HepG2 (cell line): ENCODE measurements around the gene MIDN. TPM values are rescaled to one million over a fixed set of nuclear protein-coding genes. Genes with fewer than 3 reads are reported as not detected.
A peak's percentile ranks its signal among the peaks of the same experiment; 100 is the strongest.

Experiments
- ATAC-seq: fragments of 200-7000 bp; cut with Tn5 transposase; 3 replicates; pipeline ENCODE4 v1.9.1; 2020; ENCODE audit warnings: mild to moderate bottlenecking, moderate library complexity
- BruUV-seq: library from RNA; stranded (reverse); fragments of 400-500 nt; replicated peaks from 2 replicates; lab custom pipeline; 2021; lab: Mats Ljungman, UMichigan
- CTCF ChIA-PET: fragments of 300-600 bp; formaldehyde crosslinking; extraction: SDS; loops from one replicate; lab custom pipeline; 2021; ENCODE audit warnings: low total read pairs, inconsistent platforms, low intra/inter-chr PET ratio; lab: Yijun Ruan, JAX
- POLR2A ChIA-PET: fragments of 350-600 bp; sonication (Branson Sonifier 250); formaldehyde crosslinking; loops from one replicate; lab custom pipeline; 2020; ENCODE audit warnings: antibody characterized with exemption, inconsistent platforms; lab: Yijun Ruan, JAX
- DNase-seq: peaks from one replicate; pipeline ENCODE4 v3.0.0-alpha.2; 2015; ENCODE audit warnings: low spot score
- FAIRE-seq: peaks from 3 replicates; lab custom pipeline; 2011; peaks lifted over from hg19 to GRCh38; lab: Jason Lieb, UNC
- H2AFZ ChIP-seq: one replicate; pipeline ENCODE4 v1.6.1; 2011; ENCODE audit warnings: low read length, inconsistent platforms
- H3K27ac ChIP-seq: fragments of 300-600 bp; 3 replicates; pipeline ENCODE4 v1.8.0; 2011; ENCODE audit warnings: mixed run types, mild to moderate bottlenecking, mixed read lengths, low read length, inconsistent platforms; ENCODE audit not compliant: insufficient read depth; ENCODE audit errors: extremely low read length
- H3K27me3 ChIP-seq, 2 experiments: fragments of 200-600 bp in 1 of 2; 2 replicates in 1 of 2; 3 replicates in 1 of 2; pipeline versions ENCODE4 v1.6.0 to v1.8.0; 2011; ENCODE audit warnings: low read length in 2 of 2, mild to moderate bottlenecking in 2 of 2, moderate library complexity in 2 of 2, inconsistent platforms in 1 of 2; ENCODE audit not compliant: insufficient read depth in 2 of 2, control insufficient read depth in 1 of 2
- H3K36me3 ChIP-seq, 2 experiments: fragments of 200-600 bp in 1 of 2; replicated peaks in 1 of 2; 2 replicates in 1 of 2; 3 replicates in 1 of 2; pipeline versions ENCODE4 v1.5.1 to v1.8.0; 2011; ENCODE audit warnings: low read length in 2 of 2, inconsistent platforms in 1 of 2; ENCODE audit not compliant: insufficient read depth in 2 of 2, control insufficient read depth in 1 of 2
- H3K4me1 ChIP-seq: 2 replicates; pipeline ENCODE4 v1.5.1; 2012; ENCODE audit warnings: low read length, inconsistent platforms; ENCODE audit not compliant: insufficient read depth
- H3K4me2 ChIP-seq: 2 replicates; pipeline ENCODE4 v1.6.0; 2011; ENCODE audit warnings: low read depth, low read length, inconsistent platforms
- H3K4me3 ChIP-seq, 3 experiments: fragments of 200-600 bp in 1 of 3; sonication (generic), shearing (Covaris generic) in 1 of 3; replicated peaks in 1 of 3; 2 replicates each; pipeline ENCODE4 v1.5.1; 2011 to 2016; ENCODE audit warnings: low read length in 3 of 3, inconsistent platforms in 2 of 3, low read depth in 2 of 3, mild to moderate bottlenecking in 2 of 3, control low read depth in 1 of 3, mixed read lengths in 1 of 3; ENCODE audit not compliant: insufficient read depth in 1 of 3
- H3K79me2 ChIP-seq: one replicate; pipeline ENCODE4 v1.6.1; 2011; ENCODE audit warnings: low read length, inconsistent platforms; ENCODE audit not compliant: insufficient read depth
- H3K9ac ChIP-seq: 2 replicates; pipeline ENCODE4 v1.6.0; 2011; ENCODE audit warnings: mild to moderate bottlenecking, low read depth, low read length, inconsistent platforms; ENCODE audit not compliant: insufficient read depth
- H3K9me3 ChIP-seq: 2 replicates; pipeline ENCODE4 v1.5.1; 2012; ENCODE audit warnings: mild to moderate bottlenecking, low read length
- H4K20me1 ChIP-seq: 2 replicates; pipeline ENCODE4 v1.6.0; 2011; ENCODE audit warnings: inconsistent platforms, mild to moderate bottlenecking, low read length, moderate library complexity; ENCODE audit not compliant: insufficient read depth
- HDAC1 ChIP-seq: sonication (generic); formaldehyde crosslinking; IDR thresholded peaks from 2 replicates; pipeline ENCODE4 v1.5.1; 2020; ENCODE audit warnings: mild to moderate bottlenecking, missing genetic modification reagents
- HNRNPLL ChIP-seq: fragments of 200-400 bp; formaldehyde crosslinking; IDR thresholded peaks from 2 replicates; pipeline ENCODE4 v1.6.1; 2017; ENCODE audit warnings: mild to moderate bottlenecking, low read depth, low read length; ENCODE audit not compliant: poor library complexity, severe bottlenecking
- KDM5B ChIP-seq: sonication (generic); formaldehyde crosslinking; IDR thresholded peaks from 2 replicates; pipeline ENCODE4 v1.4.0; 2020; ENCODE audit warnings: missing genetic modification reagents, mild to moderate bottlenecking, borderline replicate concordance
- NR1H2 ChIP-seq: sonication (generic); formaldehyde crosslinking; IDR thresholded peaks from 2 replicates; pipeline ENCODE4 v1.8.1; 2022; ENCODE audit warnings: low read depth, missing genetic modification reagents, borderline replicate concordance
- POLR2G ChIP-seq: fragments of 200-400 bp; formaldehyde crosslinking; IDR thresholded peaks from 2 replicates; pipeline ENCODE4 v1.6.1; 2018; ENCODE audit warnings: mild to moderate bottlenecking, low read depth, low read length, moderate library complexity
- PTBP1 ChIP-seq: fragments of 200-400 bp; formaldehyde crosslinking; IDR thresholded peaks from 2 replicates; pipeline ENCODE4 v1.6.1; 2018; ENCODE audit warnings: low read length, low read depth; ENCODE audit not compliant: poor library complexity, severe bottlenecking
- RAD21 ChIP-seq: fragments of 450-650 bp; formaldehyde crosslinking; IDR thresholded peaks from 2 replicates; pipeline ENCODE4 v1.5.0; 2020; ENCODE audit warnings: mild to moderate bottlenecking
- SMAD3 ChIP-seq: sonication (generic); formaldehyde crosslinking; IDR thresholded peaks from 2 replicates; pipeline ENCODE4 v1.4.0; 2020; ENCODE audit warnings: missing genetic modification reagents
- SMC3 ChIP-seq: IDR thresholded peaks from 2 replicates; pipeline ENCODE4 v1.6.1; 2011; ENCODE audit warnings: low read length, improper control_type of control experiment
- ZBTB20 ChIP-seq: sonication (generic); formaldehyde crosslinking; IDR thresholded peaks from 2 replicates; pipeline ENCODE4 v1.8.1; 2023; ENCODE audit warnings: missing genetic modification reagents, low read depth, mild to moderate bottlenecking, borderline replicate concordance
- ZBTB21 ChIP-seq: sonication (generic); formaldehyde crosslinking; IDR thresholded peaks from 2 replicates; pipeline ENCODE4 v1.4.0; 2020; ENCODE audit warnings: missing genetic modification reagents
- ZFP41 ChIP-seq: sonication (generic); formaldehyde crosslinking; IDR thresholded peaks from 2 replicates; pipeline ENCODE4 v1.4.0; 2020; ENCODE audit warnings: mild to moderate bottlenecking, missing genetic modification reagents, borderline replicate concordance
- ZNF549 ChIP-seq: sonication (generic); formaldehyde crosslinking; IDR thresholded peaks from 2 replicates; pipeline ENCODE4 v1.5.0; 2020; ENCODE audit warnings: missing genetic modification reagents
- ZNF607 ChIP-seq: sonication (generic); formaldehyde crosslinking; IDR thresholded peaks from 2 replicates; pipeline ENCODE4 v1.5.1; 2020; ENCODE audit warnings: missing genetic modification reagents, mild to moderate bottlenecking, borderline replicate concordance
- WGBS: methylation state at CpG from one replicate; pipeline ENCODE4 v1.1.6; 2017; ENCODE audit warnings: low lambda C conversion rate; 5-methylcytosine and 5-hydroxymethylcytosine counted together
- in situ Hi-C: cut with HindIII; loops from 2 replicates; pipeline ENCODE4 v1.10.0; 2017; ENCODE audit warnings: low pct_unique_long_range_greater_than_20kb; ENCODE audit not compliant: extremely low pct_ligation_motif_present
- intact Hi-C: fragments of 100-400 bp; cut with micrococcal nuclease; formaldehyde crosslinking; loops from one replicate; pipeline ENCODE4 v1.10.0; 2022; ENCODE audit not compliant: unreplicated experiment
- polyA plus RNA-seq, 8 experiments: library from polyadenylated mRNA; depleted of rRNA in 3 of 8; stranded (reverse) in 7 of 8; unstranded in 1 of 8; fragments of >200 nt; fragmentation: Illumina TruSeq in 4 of 8; extraction: Trizol in 4 of 8; gene quantifications; 2 replicates each; pipeline versions ENCODE4 v1.2.1 to v1.2.3, GENCODE V29; 2011 to 2016; ENCODE audit warnings: low read depth in 4 of 8, missing spikeins in 1 of 8, mixed read lengths in 1 of 8; ENCODE audit not compliant: insufficient read depth in 1 of 8
- total RNA-seq, 5 experiments: library from RNA; depleted of rRNA; stranded (reverse); fragments of >200 nt; fragmentation: Illumina TruSeq; extraction: Trizol; gene quantifications; 2 replicates each; pipeline ENCODE4 v1.2.3, GENCODE V29; 2016; ENCODE audit warnings: low read depth in 1 of 5
- TF ChIP-seq, protein P1 (sequence below): sonication (generic); formaldehyde crosslinking; IDR thresholded peaks from 2 replicates; pipeline ENCODE4 v1.4.0; 2020; ENCODE audit warnings: missing genetic modification reagents

MIDN gene
- total and polyA plus RNA-seq, 2 of the 13 experiments (the other 11 are each of a cell fraction or from before 2014, with no cell fraction given): 8.4 to 18.0 TPM

DNA sequence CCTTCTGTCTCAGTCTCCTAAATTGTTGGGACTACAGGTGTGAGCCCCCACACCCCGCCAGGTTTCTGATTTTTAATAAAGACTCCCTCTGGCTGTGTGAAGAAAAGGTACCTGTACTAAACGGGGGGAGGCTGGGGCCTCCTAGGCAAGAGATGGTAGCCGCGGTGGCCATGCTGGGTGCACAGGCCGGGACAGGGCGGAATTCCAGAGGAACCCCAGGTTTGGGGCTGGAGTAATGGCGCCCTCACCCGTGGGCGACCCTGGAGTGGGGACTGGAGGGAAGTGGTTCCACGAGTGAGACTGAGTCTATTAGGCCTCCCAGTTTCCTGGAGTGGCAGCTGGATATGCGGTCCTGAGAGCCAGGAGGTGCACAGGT lies 9.0 kb upstream of the MIDN start:
- peak overlapping the region; percentile 81 for H3K4me2 ChIP-seq
- no peaks in the 10 kb centered on the region for H3K9me3 ChIP-seq
- WGBS: 77% methylated on average over 9 of the region's 11 CpGs
- intact Hi-C loops (no loop called here), in situ Hi-C loops (no loop called here)
- FAIRE-seq: no peak
- BruUV-seq: no TSS peak
- no peaks in the 10 kb centered on the region for H4K20me1 ChIP-seq
- H3K27me3 ChIP-seq: no peaks in the 10 kb centered on the region
- H3K4me1 ChIP-seq: peaks cover 45% of the 10 kb centered on the region
- peaks cover 22% of the 10 kb centered on the region for H3K79me2 ChIP-seq
- peak overlapping the region; percentile 21 for H3K27ac ChIP-seq
- H3K9ac ChIP-seq: peak overlapping the region; percentile 61; the same call in 1 of the 2 replicates
- peak overlapping the region in 1 of 3 experiments; percentile 66; a peak in 1 of 6 replicates for H3K4me3 ChIP-seq
- CTCF ChIA-PET: interaction anchor here (1.1 to 2.2 kb wide), 2 partner anchors 18 to 21 kb away, joined by 3 to 17 read pairs; no protein-coding TSS in a partner anchor
- H3K36me3 ChIP-seq: peaks cover 0 to 1% of the 10 kb centered on the region in 2 experiments; a peak in 1 of 5 replicates
- no peak for ATAC-seq
- no peak for TF ChIP-seq SMC3
- TF ChIP-seq PTBP1: peak; percentile 13
- TF ChIP-seq, protein P1, sequence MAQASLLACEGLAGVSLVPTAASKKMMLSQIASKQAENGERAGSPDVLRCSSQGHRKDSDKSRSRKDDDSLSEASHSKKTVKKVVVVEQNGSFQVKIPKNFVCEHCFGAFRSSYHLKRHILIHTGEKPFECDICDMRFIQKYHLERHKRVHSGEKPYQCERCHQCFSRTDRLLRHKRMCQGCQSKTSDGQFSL (CRISPR knock-in tag): 0 out of 2 replicates have a peak, but pooled peaks have one; percentile 26
- TF ChIP-seq, all 625 proteins: peak for 2
- DNase-seq: no peak
- H2AFZ ChIP-seq: no peak overlapping the region
- POLR2A ChIA-PET: interaction anchor here (0.9 to 10.1 kb wide), 6 partner anchors 14 to 141 kb away, joined by 3 to 469 read pairs (median 4); partner anchors contain the start of gene CIRBP

DNA sequence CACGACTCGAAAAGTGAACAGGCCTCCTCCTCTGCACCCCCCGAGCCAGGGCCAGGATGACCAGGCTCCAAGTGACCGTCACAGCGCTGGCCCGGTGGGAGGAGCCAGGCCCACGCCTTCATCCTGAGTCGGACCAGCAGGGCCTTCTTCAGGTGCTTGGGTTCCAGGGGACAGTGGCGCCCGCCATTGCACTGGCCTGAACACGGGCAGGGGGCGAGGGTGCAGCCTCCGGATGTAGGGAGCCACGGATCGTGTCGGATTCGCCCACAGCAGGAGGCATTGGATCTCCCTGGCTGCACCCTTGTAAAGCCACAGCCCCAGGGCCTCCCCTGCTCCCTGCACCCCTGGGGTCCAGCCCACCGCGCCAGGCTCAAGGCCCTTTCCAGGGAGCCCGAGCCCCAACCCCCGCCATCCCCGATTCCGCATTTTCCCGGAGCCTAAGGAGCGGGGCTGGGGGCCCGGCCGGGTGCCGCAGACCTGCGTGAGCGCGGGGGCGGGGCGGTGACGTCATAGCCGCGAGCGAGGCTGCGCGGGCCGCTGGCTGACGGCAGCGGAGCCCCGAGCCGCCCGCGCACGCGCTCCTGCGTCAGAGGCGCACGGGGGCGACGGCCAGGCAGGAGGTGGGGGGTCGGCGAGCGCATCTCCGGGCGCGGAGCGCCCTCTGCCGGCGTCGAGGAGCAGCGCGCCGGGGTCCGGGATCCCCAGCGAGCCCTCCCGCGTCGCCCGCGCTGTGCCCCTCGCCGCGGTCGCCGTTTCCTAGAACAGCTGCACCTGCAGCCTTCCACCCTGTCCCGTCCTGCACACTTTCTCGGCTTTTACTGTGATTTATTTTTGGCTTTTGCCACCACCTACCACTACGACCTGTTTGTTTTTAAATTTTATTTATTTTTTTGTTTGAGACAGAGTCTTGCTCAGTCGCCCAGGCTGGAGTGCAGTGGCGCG lies 8.3 kb upstream of the MIDN start:
- peaks cover 22% of the 10 kb centered on the region for H3K79me2 ChIP-seq
- no peak overlapping the region for H2AFZ ChIP-seq
- ATAC-seq (no peak; the same call in 1 of the 3 replicates), DNase-seq (peak; percentile 62), FAIRE-seq (no peak)
- WGBS: 5% methylated on average over 25 of the region's 84 CpGs
- no peaks in the 10 kb centered on the region for H4K20me1 ChIP-seq
- H3K4me3 ChIP-seq: peak overlapping the region; percentile 42 to 66 (median 46); a peak in 5 of 6 replicates
- peak overlapping the region; percentile 61 for H3K9ac ChIP-seq
- H3K4me1 ChIP-seq: peaks cover 52% of the 10 kb centered on the region
- no peaks in the 10 kb centered on the region; a peak in 1 of 5 replicates for H3K36me3 ChIP-seq
- peak overlapping the region; percentile 21 for H3K27ac ChIP-seq
- in situ Hi-C loops: loop anchor here (5.0 kb wide), 1 partner anchor 37 kb away; the partner anchor contains the start of gene FAM174C
- H3K9me3 ChIP-seq: no peaks in the 10 kb centered on the region
- peak overlapping the region; percentile 81 for H3K4me2 ChIP-seq
- H3K27me3 ChIP-seq: no peaks in the 10 kb centered on the region
- intact Hi-C loops: no loop called here
- CTCF ChIA-PET: interaction anchor here (0.9 to 2.2 kb wide), 3 partner anchors 17 to 22 kb away, joined by 3 to 17 read pairs (median 4); no protein-coding TSS in a partner anchor
- POLR2A ChIA-PET: interaction anchor here (1.0 to 10.1 kb wide), 7 partner anchors 8 to 127 kb away, joined by 3 to 469 read pairs (median 6); partner anchors contain the start of gene CIRBP
- TSS peak; percentile 60 for BruUV-seq
- peak; percentile 94 for TF ChIP-seq HNRNPLL
- TF ChIP-seq SMAD3 (CRISPR knock-in tag): no peak
- no peak for TF ChIP-seq ZNF607
- TF ChIP-seq POLR2G: peak; percentile 34; the same call in 1 of the 2 replicates
- TF ChIP-seq ZBTB21 (CRISPR knock-in tag): peak; percentile 90
- TF ChIP-seq ZBTB20 (CRISPR knock-in tag): 0 out of 2 replicates have a peak, but pooled peaks have one; percentile 13
- TF ChIP-seq RAD21 (CRISPR knock-in tag): peak; percentile 99
- TF ChIP-seq HDAC1 (CRISPR knock-in tag): peak; percentile 26; the same call in 1 of the 2 replicates
- no peak for TF ChIP-seq ZFP41 (CRISPR knock-in tag)
- 0 out of 2 replicates have a peak, but pooled peaks have one; percentile 68 for TF ChIP-seq NR1H2 (CRISPR knock-in tag)
- TF ChIP-seq KDM5B (CRISPR knock-in tag): 0 out of 2 replicates have a peak, but pooled peaks have one; percentile 41
- TF ChIP-seq ZNF549: no peak
